ENCODE data around the gene SHC4.

DNA sequence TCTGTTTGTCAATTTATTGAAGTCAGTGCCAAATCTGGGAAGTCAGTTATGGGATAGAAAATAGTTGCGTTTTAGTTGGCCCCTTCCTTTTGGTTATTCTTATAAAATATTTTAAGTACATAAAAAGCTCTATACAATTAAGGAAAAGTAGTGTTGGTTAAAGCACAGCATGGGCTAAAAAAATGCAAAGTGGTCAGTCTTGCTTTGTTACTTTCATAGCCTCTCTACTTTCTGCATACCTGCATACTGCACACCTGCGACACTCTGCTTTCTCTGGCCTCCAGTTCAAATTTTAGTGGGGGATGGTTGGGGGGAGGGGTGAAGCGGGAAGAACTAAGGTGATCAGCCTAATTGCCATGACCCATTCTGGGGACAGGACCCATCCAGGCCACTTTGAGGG is 21.8 kb upstream of the SHC4 start:
- TF ChIP-seq EZH2 (IDR thresholded peaks at IDR 0.05; ENCODE audit: borderline replicate concordance, insufficient read depth, low read length, poor library complexity, severe bottlenecking) = no peak
- TF ChIP-seq, protein P1, sequence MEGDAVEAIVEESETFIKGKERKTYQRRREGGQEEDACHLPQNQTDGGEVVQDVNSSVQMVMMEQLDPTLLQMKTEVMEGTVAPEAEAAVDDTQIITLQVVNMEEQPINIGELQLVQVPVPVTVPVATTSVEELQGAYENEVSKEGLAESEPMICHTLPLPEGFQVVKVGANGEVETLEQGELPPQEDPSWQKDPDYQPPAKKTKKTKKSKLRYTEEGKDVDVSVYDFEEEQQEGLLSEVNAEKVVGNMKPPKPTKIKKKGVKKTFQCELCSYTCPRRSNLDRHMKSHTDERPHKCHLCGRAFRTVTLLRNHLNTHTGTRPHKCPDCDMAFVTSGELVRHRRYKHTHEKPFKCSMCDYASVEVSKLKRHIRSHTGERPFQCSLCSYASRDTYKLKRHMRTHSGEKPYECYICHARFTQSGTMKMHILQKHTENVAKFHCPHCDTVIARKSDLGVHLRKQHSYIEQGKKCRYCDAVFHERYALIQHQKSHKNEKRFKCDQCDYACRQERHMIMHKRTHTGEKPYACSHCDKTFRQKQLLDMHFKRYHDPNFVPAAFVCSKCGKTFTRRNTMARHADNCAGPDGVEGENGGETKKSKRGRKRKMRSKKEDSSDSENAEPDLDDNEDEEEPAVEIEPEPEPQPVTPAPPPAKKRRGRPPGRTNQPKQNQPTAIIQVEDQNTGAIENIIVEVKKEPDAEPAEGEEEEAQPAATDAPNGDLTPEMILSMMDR (IDR thresholded peaks at IDR 0.05; ENCODE audit: poor library complexity, severe bottlenecking) = no peak
- TF ChIP-seq TAF1 (IDR thresholded peaks at IDR 0.05; ENCODE audit: low read depth) = no peak
- TF ChIP-seq EP300 (conservative IDR thresholded peaks at IDR 0.05; ENCODE audit: poor library complexity, severe bottlenecking) = no peak
- TF ChIP-seq, protein P2, sequence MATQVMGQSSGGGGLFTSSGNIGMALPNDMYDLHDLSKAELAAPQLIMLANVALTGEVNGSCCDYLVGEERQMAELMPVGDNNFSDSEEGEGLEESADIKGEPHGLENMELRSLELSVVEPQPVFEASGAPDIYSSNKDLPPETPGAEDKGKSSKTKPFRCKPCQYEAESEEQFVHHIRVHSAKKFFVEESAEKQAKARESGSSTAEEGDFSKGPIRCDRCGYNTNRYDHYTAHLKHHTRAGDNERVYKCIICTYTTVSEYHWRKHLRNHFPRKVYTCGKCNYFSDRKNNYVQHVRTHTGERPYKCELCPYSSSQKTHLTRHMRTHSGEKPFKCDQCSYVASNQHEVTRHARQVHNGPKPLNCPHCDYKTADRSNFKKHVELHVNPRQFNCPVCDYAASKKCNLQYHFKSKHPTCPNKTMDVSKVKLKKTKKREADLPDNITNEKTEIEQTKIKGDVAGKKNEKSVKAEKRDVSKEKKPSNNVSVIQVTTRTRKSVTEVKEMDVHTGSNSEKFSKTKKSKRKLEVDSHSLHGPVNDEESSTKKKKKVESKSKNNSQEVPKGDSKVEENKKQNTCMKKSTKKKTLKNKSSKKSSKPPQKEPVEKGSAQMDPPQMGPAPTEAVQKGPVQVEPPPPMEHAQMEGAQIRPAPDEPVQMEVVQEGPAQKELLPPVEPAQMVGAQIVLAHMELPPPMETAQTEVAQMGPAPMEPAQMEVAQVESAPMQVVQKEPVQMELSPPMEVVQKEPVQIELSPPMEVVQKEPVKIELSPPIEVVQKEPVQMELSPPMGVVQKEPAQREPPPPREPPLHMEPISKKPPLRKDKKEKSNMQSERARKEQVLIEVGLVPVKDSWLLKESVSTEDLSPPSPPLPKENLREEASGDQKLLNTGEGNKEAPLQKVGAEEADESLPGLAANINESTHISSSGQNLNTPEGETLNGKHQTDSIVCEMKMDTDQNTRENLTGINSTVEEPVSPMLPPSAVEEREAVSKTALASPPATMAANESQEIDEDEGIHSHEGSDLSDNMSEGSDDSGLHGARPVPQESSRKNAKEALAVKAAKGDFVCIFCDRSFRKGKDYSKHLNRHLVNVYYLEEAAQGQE (IDR thresholded peaks at IDR 0.05; ENCODE audit: borderline replicate concordance) = no peak
- TF ChIP-seq POLR2AphosphoS5 (IDR thresholded peaks at IDR 0.05) = no peak
- TF ChIP-seq MXI1 (conservative IDR thresholded peaks at IDR 0.05; ENCODE audit: poor library complexity, severe bottlenecking) = no peak
- TF ChIP-seq RAD21 (conservative IDR thresholded peaks at IDR 0.05) = no peak
